H1 (cell line): Measurements from ENCODE around the gene HIBCH.

Experiments
- ATF2 ChIP-seq: IDR thresholded peaks from 2 replicates; pipeline ENCODE4 v1.6.1; 2012; ENCODE audit warnings: low read length, inconsistent platforms
- BACH1 ChIP-seq: IDR thresholded peaks from 2 replicates; pipeline ENCODE4 v1.6.1; 2012; ENCODE audit warnings: low read length, improper control_type of control experiment
- BCL11A ChIP-seq, 2 experiments: IDR thresholded peaks; one replicate each; pipeline ENCODE4 v1.6.1; 2011; ENCODE audit warnings: low read depth in 2 of 2, low read length in 2 of 2, mild to moderate bottlenecking in 2 of 2
- EZH2 ChIP-seq: fragments of 200-600 bp; sonication (generic); IDR thresholded peaks from 2 replicates; pipeline ENCODE4 v1.7.1; 2012; ENCODE audit warnings: low read depth, mild to moderate bottlenecking, moderate library complexity, low read length, inconsistent platforms; ENCODE audit not compliant: severe bottlenecking
- JUN ChIP-seq: IDR thresholded peaks from 2 replicates; pipeline ENCODE4 v1.6.1; 2011; ENCODE audit warnings: low read depth, mild to moderate bottlenecking, improper control_type of control experiment, low read length
- KDM1A ChIP-seq: fragments of 200-600, 300-600 bp; sonication (generic); IDR thresholded peaks from 2 replicates; pipeline ENCODE4 v1.7.1; 2016; ENCODE audit warnings: mild to moderate bottlenecking, low read length, borderline replicate concordance
- POLR2AphosphoS5 ChIP-seq: IDR thresholded peaks from 2 replicates; pipeline ENCODE4 v1.6.1; 2011; ENCODE audit warnings: low read depth, low read length
- RFX5 ChIP-seq: IDR thresholded peaks from 2 replicates; pipeline ENCODE4 v1.6.1; 2011; ENCODE audit warnings: low read depth, low read length, improper control_type of control experiment, borderline replicate concordance
- TF ChIP-seq, protein P1 (sequence below), 3 experiments: IDR thresholded peaks; 1 replicate in 2 of 3; 2 replicates in 1 of 3; pipeline versions ENCODE4 v1.5.1 to v1.6.1; 2011; ENCODE audit warnings: low read length in 3 of 3, mild to moderate bottlenecking in 3 of 3, inconsistent platforms in 2 of 3, low read depth in 1 of 3, moderate library complexity in 1 of 3; ENCODE audit not compliant: insufficient read depth in 1 of 3; ENCODE audit errors: control extremely low read depth in 1 of 3

- TF ChIP-seq POLR2AphosphoS5 (no peak), ATF2 (no peak), EZH2 (no peak), RFX5 (no peak), BCL11A (IDR thresholded peaks at IDR 0.05; ENCODE audit: low read depth in 2 of 2, low read length in 2 of 2) (no peak), BACH1 (no peak), JUN (no peak), KDM1A (no peak)
- TF ChIP-seq, protein P1, sequence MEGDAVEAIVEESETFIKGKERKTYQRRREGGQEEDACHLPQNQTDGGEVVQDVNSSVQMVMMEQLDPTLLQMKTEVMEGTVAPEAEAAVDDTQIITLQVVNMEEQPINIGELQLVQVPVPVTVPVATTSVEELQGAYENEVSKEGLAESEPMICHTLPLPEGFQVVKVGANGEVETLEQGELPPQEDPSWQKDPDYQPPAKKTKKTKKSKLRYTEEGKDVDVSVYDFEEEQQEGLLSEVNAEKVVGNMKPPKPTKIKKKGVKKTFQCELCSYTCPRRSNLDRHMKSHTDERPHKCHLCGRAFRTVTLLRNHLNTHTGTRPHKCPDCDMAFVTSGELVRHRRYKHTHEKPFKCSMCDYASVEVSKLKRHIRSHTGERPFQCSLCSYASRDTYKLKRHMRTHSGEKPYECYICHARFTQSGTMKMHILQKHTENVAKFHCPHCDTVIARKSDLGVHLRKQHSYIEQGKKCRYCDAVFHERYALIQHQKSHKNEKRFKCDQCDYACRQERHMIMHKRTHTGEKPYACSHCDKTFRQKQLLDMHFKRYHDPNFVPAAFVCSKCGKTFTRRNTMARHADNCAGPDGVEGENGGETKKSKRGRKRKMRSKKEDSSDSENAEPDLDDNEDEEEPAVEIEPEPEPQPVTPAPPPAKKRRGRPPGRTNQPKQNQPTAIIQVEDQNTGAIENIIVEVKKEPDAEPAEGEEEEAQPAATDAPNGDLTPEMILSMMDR (IDR thresholded peaks at IDR 0.05; ENCODE audit: control extremely low read depth in 1 of 3, insufficient read depth in 1 of 3, low read depth in 1 of 3, low read length in 3 of 3), result no peak
Observed at GRCh38 chr2:190302052-190302451, 17.6 kb downstream of the HIBCH start.
